GM12873 (cell line): ENCODE results near the gene PRTG.

Source experiments
- TF ChIP-seq, protein P1 (sequence below): IDR thresholded peaks from 2 replicates; pipeline ENCODE4 v1.5.1; 2012; ENCODE audit warnings: low read depth, mild to moderate bottlenecking, moderate library complexity, low read length, control low read depth; ENCODE audit not compliant: insufficient read depth; ENCODE audit errors: missing control alignments

Gene PRTG

DNA sequence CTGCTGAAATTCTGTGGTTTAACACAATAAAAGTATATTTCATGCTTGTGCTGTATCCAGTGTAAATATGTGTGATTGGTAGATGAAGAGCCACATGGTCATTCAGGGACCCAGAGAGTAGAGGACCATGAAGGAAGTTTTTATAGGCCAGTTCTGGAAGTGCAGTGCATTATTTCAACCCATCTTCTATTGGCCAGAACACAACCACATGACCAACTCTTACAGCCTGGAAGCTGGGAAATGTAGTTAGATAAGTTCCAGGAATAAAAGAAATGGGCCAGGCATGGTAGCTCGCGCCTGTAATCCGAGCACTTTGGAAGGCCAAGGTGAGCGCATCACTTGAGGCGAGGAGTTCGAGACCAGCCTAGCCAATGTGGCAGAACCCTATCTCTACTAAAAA, 21.4 kb upstream of the PRTG start:
- TF ChIP-seq, protein P1, sequence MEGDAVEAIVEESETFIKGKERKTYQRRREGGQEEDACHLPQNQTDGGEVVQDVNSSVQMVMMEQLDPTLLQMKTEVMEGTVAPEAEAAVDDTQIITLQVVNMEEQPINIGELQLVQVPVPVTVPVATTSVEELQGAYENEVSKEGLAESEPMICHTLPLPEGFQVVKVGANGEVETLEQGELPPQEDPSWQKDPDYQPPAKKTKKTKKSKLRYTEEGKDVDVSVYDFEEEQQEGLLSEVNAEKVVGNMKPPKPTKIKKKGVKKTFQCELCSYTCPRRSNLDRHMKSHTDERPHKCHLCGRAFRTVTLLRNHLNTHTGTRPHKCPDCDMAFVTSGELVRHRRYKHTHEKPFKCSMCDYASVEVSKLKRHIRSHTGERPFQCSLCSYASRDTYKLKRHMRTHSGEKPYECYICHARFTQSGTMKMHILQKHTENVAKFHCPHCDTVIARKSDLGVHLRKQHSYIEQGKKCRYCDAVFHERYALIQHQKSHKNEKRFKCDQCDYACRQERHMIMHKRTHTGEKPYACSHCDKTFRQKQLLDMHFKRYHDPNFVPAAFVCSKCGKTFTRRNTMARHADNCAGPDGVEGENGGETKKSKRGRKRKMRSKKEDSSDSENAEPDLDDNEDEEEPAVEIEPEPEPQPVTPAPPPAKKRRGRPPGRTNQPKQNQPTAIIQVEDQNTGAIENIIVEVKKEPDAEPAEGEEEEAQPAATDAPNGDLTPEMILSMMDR = no peak

DNA sequence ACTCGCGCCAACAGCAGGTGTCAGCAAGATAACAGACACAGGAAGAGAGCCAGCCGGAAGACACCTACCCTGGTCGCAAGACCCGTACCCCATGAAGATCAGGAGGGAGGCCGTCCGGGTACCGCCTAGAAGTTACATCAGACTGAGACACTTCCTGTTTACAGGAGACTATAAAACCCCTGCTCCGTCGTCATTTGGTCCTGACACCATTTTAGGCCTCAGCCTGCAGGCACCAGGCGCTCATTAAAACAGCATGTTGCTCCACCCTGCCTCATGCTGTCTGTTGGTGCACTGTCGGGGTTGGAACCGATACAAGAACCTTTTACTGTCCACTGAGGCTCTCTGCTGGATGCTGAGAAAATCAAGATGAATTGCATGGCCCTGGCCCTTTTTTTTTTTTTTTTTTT, 15.6 kb upstream of the PRTG start:
- TF ChIP-seq, protein P1 = no peak

DNA sequence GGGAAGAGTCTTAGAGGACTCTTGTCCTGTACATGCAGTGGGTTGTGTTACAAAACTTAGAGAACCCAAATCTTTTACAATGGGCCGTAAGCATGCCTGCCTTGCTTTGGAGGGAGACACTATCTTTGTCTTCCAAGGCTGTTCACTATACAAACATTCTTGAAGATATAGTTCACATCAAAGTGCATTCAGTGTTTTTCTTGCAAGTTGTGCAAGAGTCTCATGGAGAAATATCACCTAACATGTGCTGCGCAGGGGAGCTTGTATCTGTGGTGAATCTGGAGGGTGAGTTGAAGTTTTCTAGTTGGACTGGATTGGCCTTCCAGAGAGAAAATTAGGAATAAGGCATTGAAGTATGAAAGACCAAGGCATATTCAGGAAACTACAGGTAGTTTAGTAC, 7.8 kb upstream of the PRTG start:
- TF ChIP-seq, protein P1 = no peak

DNA sequence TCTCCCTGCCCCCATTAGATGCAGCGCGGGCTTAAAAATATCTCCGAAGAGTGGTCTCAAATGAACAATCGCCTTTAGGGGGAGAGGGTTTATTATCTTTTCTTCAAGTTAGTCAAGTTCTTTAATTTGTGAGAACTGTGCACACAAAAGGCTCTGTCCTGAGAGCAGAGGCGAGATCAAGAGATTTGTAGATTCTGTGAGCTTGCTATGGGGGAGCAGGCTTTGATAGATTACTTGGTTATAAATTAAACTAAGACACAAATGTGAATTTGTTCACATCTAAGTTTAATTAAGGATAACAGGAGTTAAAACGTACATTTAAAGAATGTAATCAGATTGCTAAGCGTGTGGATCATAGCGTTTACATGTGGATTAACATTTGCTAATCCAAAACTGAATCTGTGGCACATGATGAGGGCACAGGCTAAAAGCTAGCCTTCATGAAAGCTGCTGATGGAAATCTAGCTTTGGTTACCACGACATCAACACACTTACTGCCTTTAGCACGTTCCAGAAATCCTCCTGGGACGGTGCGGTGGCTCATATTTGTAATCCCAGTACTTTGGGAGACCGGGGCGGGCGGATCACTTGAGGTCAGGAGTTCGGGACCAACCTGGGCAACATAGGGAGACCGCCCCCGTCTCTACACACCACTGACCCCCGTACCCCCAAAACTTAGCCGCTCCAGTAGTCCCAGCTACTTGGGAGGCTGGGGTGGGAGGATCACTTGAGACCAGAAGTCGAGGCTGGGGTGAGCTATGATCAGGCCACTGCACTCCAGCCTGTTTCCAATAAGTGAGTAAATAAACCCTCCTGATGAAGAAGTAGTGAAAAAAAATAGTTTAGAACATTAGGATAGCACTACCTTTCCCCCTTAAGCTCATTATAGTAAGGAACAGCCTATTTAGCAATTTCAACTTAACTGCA, 1.0 kb upstream of the PRTG start:
- TF ChIP-seq, protein P1 = no peak

DNA sequence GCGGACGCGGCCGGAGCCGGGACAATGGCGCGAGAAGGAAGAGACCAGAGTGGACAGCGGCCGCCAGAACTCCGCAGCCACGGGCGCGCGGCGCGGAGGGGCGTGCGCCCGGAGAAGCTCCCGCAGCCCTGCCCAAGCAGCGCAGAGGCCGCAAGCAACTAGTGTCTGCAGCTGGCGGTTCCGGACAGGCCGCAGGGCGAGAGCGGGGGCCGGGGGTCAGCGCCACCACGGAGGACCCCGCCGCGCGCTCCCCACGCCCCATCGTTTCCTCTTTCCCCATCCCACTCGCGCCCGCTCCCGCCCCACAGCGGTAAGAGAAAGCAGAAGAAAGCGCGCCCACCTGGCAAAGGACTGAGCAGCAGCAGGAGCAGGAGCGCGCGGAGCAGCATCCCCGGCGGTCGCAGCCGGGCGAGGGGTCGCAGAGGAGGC, 440 bp downstream of the PRTG start:
- TF ChIP-seq, protein P1 = no peak

DNA sequence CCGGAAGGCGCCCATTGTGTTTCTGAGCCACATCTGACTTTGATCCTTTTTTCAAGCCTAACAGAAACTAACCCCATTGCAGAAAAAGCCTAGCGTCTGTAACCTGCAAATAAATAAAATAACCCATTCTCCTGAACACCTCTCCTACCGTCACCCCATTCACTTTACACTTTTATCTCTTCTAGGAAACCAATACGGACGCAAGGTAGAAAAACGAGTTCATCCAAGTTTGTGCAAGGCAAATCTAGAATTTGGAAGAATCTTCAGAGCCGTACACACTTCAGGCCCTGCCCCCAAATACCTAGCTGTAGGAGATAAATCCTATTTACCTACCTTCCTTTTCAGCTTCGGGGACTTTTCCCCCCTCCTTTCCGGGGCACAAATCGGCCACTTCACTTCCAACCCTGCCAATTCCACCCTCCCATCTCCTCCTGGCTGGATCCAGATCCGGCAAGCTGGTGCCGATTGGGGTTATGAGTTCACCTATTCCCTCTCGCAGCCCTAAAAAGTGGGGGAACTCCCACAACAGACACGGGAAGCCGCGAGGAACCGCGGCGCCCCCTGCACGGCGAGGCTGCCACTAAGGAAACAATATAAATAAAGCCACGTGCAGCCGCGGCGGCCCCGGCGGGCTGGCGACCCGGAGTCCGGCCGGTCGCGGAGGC, 987 bp downstream of the PRTG start:
- TF ChIP-seq, protein P1 = no peak
